22Rv1 (cell line): ENCODE measurements around the gene KCNH5.

ENCODE experiments used
- ZFX ChIP-seq: fragments of 450-650 bp; IDR thresholded peaks from 2 replicates; pipeline ENCODE4 v1.6.1; 2017; ENCODE audit warnings: antibody characterized with exemption, borderline replicate concordance
- TF ChIP-seq, protein P1 (sequence below): fragments of 450-650 bp; IDR thresholded peaks from 2 replicates; pipeline ENCODE4 v1.5.1; 2017; ENCODE audit warnings: mild to moderate bottlenecking

DNA sequence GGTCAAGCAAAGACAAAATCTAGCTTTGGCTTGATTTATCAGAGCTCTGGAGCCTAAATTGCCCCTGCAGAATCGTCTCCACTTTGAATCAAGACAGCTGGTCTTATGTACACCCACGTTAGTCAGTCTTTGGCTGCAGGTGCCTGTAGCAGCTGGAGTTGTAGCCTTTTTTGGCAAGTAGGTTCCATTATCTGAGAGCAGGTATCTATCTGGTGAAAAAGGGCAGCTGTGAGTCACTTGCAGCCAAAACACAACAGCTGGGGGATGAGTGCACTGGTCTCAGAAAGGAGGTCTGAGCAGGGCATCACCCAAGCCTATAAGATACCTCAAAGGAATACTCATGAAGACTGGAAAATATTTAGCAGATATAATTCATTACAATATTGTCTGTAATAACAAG, 43.6 kb upstream of the KCNH5 start:
- TF ChIP-seq, protein P1, sequence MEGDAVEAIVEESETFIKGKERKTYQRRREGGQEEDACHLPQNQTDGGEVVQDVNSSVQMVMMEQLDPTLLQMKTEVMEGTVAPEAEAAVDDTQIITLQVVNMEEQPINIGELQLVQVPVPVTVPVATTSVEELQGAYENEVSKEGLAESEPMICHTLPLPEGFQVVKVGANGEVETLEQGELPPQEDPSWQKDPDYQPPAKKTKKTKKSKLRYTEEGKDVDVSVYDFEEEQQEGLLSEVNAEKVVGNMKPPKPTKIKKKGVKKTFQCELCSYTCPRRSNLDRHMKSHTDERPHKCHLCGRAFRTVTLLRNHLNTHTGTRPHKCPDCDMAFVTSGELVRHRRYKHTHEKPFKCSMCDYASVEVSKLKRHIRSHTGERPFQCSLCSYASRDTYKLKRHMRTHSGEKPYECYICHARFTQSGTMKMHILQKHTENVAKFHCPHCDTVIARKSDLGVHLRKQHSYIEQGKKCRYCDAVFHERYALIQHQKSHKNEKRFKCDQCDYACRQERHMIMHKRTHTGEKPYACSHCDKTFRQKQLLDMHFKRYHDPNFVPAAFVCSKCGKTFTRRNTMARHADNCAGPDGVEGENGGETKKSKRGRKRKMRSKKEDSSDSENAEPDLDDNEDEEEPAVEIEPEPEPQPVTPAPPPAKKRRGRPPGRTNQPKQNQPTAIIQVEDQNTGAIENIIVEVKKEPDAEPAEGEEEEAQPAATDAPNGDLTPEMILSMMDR: no peak
- TF ChIP-seq ZFX: no peak
